HG03457 (cell line): ENCODE measurements around the gene CCT8L2.
"Not testable (repeated sequence)": the region's sequence is repeated elsewhere in the genome, so short reads cannot be mapped to it uniquely, and the experiment has no call there.

Source experiments
- ATAC-seq: cut with Tn5 transposase; IDR thresholded peaks from one replicate; pipeline ENCODE4 v1.9.1; 2021; ENCODE audit warnings: moderate number of reproducible peaks; ENCODE audit not compliant: unreplicated experiment

CCT8L2 gene

GRCh38 chr22:16595251-16595650, 2.6 kb upstream of the CCT8L2 start:
- ATAC-seq: not testable (repeated sequence)

GRCh38 chr22:16594026-16594425, 1.4 kb upstream of the CCT8L2 start:
- ATAC-seq: no peak

- ATAC-seq: not testable (repeated sequence)
Measured at GRCh38 chr22:16592231-16592630, 379 bp downstream of the CCT8L2 start.

- ATAC-seq: not testable (repeated sequence)
Measured at GRCh38 chr22:16591136-16591535, 1.5 kb downstream of the CCT8L2 start.

- ATAC-seq: no peak
Measured at GRCh38 chr22:16586991-16587390, 5.6 kb downstream of the CCT8L2 start.

- no peak for ATAC-seq
Measured at GRCh38 chr22:16586170-16586569, 6.4 kb downstream of the CCT8L2 start.

- ATAC-seq: not testable (repeated sequence)
Measured at GRCh38 chr22:16580872-16581271, 11.7 kb downstream of the CCT8L2 start.

- not testable (repeated sequence) for ATAC-seq
Measured at GRCh38 chr22:16569240-16569834, 23.3 kb downstream of the CCT8L2 start.

- ATAC-seq: no peak
Measured at GRCh38 chr22:16568425-16568758, 24.2 kb downstream of the CCT8L2 start.

- not testable (repeated sequence) for ATAC-seq
Measured at GRCh38 chr22:16567617-16568424, 24.8 kb downstream of the CCT8L2 start.

GRCh38 chr22:16566421-16567151, 26.0 kb downstream of the CCT8L2 start:
- ATAC-seq: not testable (repeated sequence)

- not testable (repeated sequence) for ATAC-seq
Measured at GRCh38 chr22:16565585-16566420, 26.8 kb downstream of the CCT8L2 start.

GRCh38 chr22:16564837-16565584, 27.6 kb downstream of the CCT8L2 start:
- ATAC-seq: not testable (repeated sequence)

- no peak for ATAC-seq
Measured at GRCh38 chr22:16563555-16564520, 28.8 kb downstream of the CCT8L2 start.

- ATAC-seq: no peak
Measured at GRCh38 chr22:16562711-16563554, 29.7 kb downstream of the CCT8L2 start.

GRCh38 chr22:16561093-16561658, 31.4 kb downstream of the CCT8L2 start:
- ATAC-seq: not testable (repeated sequence)

- not testable (repeated sequence) for ATAC-seq
Measured at GRCh38 chr22:16560651-16561050, 32.0 kb downstream of the CCT8L2 start.

GRCh38 chr22:16559996-16560395, 32.6 kb downstream of the CCT8L2 start:
- ATAC-seq: not testable (repeated sequence)
